CD4-positive, alpha-beta memory T cell (primary cell): ENCODE measurements around the gene EPN2. TPM values are rescaled to one million over a fixed set of nuclear protein-coding genes. Genes with fewer than 3 reads are reported as not detected.

Experiments used
- CTCF ChIA-PET: fragments of 350-600 bp; sonication (Branson Sonifier 250); formaldehyde crosslinking; loops from one replicate; lab custom pipeline; 2021; ENCODE audit warnings: inconsistent platforms; ENCODE audit not compliant: partially characterized antibody; lab: Charles Lee
- POLR2A ChIA-PET: fragments of 350-600 bp; sonication (Branson Sonifier 250); formaldehyde crosslinking; loops from one replicate; lab custom pipeline; 2021; ENCODE audit not compliant: partially characterized antibody; lab: Charles Lee
- DNase-seq, 5 donors: peaks; one replicate each; pipeline versions ENCODE4 v3.0.0 to v3.0.0-alpha.2; 2020 to 2022; ENCODE audit warnings: mixed read lengths in 1 of 5
- H3K27ac ChIP-seq: one replicate; pipeline ENCODE4 v1.7.0; 2013; ENCODE audit warnings: low read depth, low read length
- H3K27me3 ChIP-seq: 2 replicates; pipeline ENCODE4 v1.7.0; 2013; ENCODE audit warnings: mild to moderate bottlenecking, low read length, moderate library complexity; ENCODE audit not compliant: insufficient read depth
- H3K36me3 ChIP-seq: 2 replicates; pipeline ENCODE4 v1.7.0; 2013; ENCODE audit warnings: mild to moderate bottlenecking, low read length, moderate library complexity; ENCODE audit not compliant: insufficient read depth
- H3K4me1 ChIP-seq: 2 replicates; pipeline ENCODE4 v1.7.0; 2013; ENCODE audit warnings: mild to moderate bottlenecking, low read length, moderate library complexity; ENCODE audit not compliant: insufficient read depth
- H3K4me3 ChIP-seq, 2 donors: one replicate each; pipeline ENCODE4 v1.7.0; 2013; ENCODE audit warnings: low read length in 2 of 2, mild to moderate bottlenecking in 1 of 2
- H3K9me3 ChIP-seq, 2 donors: one replicate each; pipeline ENCODE4 v1.7.0; 2013; ENCODE audit warnings: low read length in 2 of 2, control low read depth in 1 of 2; ENCODE audit not compliant: control insufficient read depth in 1 of 2
- H3K27ac Mint-ChIP-seq, 7 donors: one replicate each; pipeline ENCODE4 v1.8.0; 2020 to 2021; ENCODE audit warnings: mixed read lengths in 7 of 7, mild to moderate bottlenecking in 6 of 7, inconsistent platforms in 3 of 7, moderate library complexity in 3 of 7
- H3K27me3 Mint-ChIP-seq, 2 donors: one replicate each; pipeline ENCODE4 v1.8.0; 2020 to 2021; ENCODE audit warnings: mixed read lengths in 2 of 2
- H3K36me3 Mint-ChIP-seq, 2 donors: one replicate each; pipeline ENCODE4 v1.8.0; 2020 to 2021; ENCODE audit warnings: mixed read lengths in 2 of 2, inconsistent platforms in 1 of 2, mild to moderate bottlenecking in 1 of 2
- H3K4me1 Mint-ChIP-seq, 4 donors: one replicate each; pipeline ENCODE4 v1.8.0; 2020 to 2021; ENCODE audit warnings: mixed read lengths in 4 of 4, mild to moderate bottlenecking in 1 of 4
- H3K4me3 Mint-ChIP-seq, 8 donors: one replicate each; pipeline ENCODE4 v1.8.0; 2020 to 2021; ENCODE audit warnings: mixed read lengths in 8 of 8, mild to moderate bottlenecking in 7 of 8, moderate library complexity in 6 of 8, inconsistent platforms in 3 of 8
- H3K9me3 Mint-ChIP-seq, 8 donors: one replicate each; pipeline ENCODE4 v1.8.0; 2020 to 2021; ENCODE audit warnings: mixed read lengths in 8 of 8, mild to moderate bottlenecking in 5 of 8, inconsistent platforms in 3 of 8, moderate library complexity in 1 of 8
- intact Hi-C: fragments of 100-400 bp; cut with micrococcal nuclease; formaldehyde crosslinking; loops from one replicate; pipeline ENCODE4 v1.15.1; 2023
- polyA plus RNA-seq, 2 donors: library from polyadenylated mRNA; unstranded; fragments of 300-500 nt; fragmentation: Illumina TruSeq; gene quantifications; one replicate each; pipeline ENCODE4 v1.2.3, GENCODE V29; 2021
- total RNA-seq, 2 experiments: library from RNA; stranded (reverse); gene quantifications; one replicate each; pipeline ENCODE4 v1.2.3, GENCODE V29; 2021

The EPN2 gene
- total and polyA plus RNA-seq, 4 experiments from 2014 or later = 4.2 to 10.4 (median 9.9) TPM

- H3K27me3 Mint-ChIP-seq = peaks cover 6 to 10% of the 10 kb centered on the region in 2 donors
- ChIA-PET CTCF (interaction anchor here (0.6 to 1.9 kb wide), 7 partner anchors 13 to 1032 kb away, joined by 3 to 9 read pairs (median 3); partner anchors contain the start of gene B9D1), POLR2A (interaction anchor here (0.6 kb wide), 1 partner anchor 111 kb away, joined by 3 read pairs; no protein-coding TSS in a partner anchor)
- peaks cover 21% of the 10 kb centered on the region for H3K4me1 ChIP-seq
- H3K9me3 Mint-ChIP-seq = peaks cover 0 to 3% (median 0%) of the 10 kb centered on the region in 8 donors
- H3K36me3 Mint-ChIP-seq = peaks cover 0 to 3% of the 10 kb centered on the region in 2 donors
- peak; percentile 63 to 80 (median 76) for DNase-seq
- peak overlapping the region in 6 of 8 donors; percentile 17 to 75 (median 62) for H3K4me3 Mint-ChIP-seq
- H3K9me3 ChIP-seq = no peaks in the 10 kb centered on the region
- H3K27ac ChIP-seq = no peak overlapping the region
- H3K4me3 ChIP-seq = no peak overlapping the region
- no peaks in the 10 kb centered on the region for H3K27me3 ChIP-seq
- H3K27ac Mint-ChIP-seq = peak overlapping the region; percentile 31 to 77 (median 52)
- H3K36me3 ChIP-seq = no peaks in the 10 kb centered on the region
- intact Hi-C loops = no loop called here
- peaks cover 18 to 26% (median 24%) of the 10 kb centered on the region in 4 donors for H3K4me1 Mint-ChIP-seq
Measured at GRCh38 chr17:19306160-19307111, 69.3 kb downstream of the EPN2 start.

GRCh38 chr17:19307521-19307920, 70.4 kb downstream of the EPN2 start:
- Mint-ChIP-seq H3K36me3 (peaks cover 0 to 9% of the 10 kb centered on the region in 2 donors), H3K27me3 (peaks cover 6 to 10% of the 10 kb centered on the region in 2 donors), H3K4me1 (peaks cover 18 to 26% (median 24%) of the 10 kb centered on the region in 4 donors), H3K9me3 (peaks cover 0 to 3% (median 0%) of the 10 kb centered on the region in 8 donors), H3K4me3 (no peak overlapping the region), H3K27ac (peak overlapping the region in 2 of 7 donors; percentile 53 to 60)
- no peak overlapping the region for H3K4me3 ChIP-seq
- CTCF ChIA-PET = interaction anchor here (1.8 kb wide), 1 partner anchor 55 kb away, joined by 8 read pairs; the partner anchor contains the start of gene B9D1
- no peaks in the 10 kb centered on the region for H3K36me3 ChIP-seq
- DNase-seq = no peak
- peaks cover 21% of the 10 kb centered on the region for H3K4me1 ChIP-seq
- POLR2A ChIA-PET = no interaction called here
- H3K27me3 ChIP-seq = no peaks in the 10 kb centered on the region
- H3K27ac ChIP-seq = no peak overlapping the region
- intact Hi-C loops = no loop called here
- no peaks in the 10 kb centered on the region for H3K9me3 ChIP-seq

GRCh38 chr17:19308398-19308797, 71.2 kb downstream of the EPN2 start:
- DNase-seq = no peak
- ChIA-PET CTCF (interaction anchor here (1.2 kb wide), 1 partner anchor 139 kb away, joined by 4 read pairs; no protein-coding TSS in a partner anchor), POLR2A (no interaction called here)
- no peaks in the 10 kb centered on the region for H3K27me3 ChIP-seq
- H3K4me1 Mint-ChIP-seq = peaks cover 18 to 26% (median 24%) of the 10 kb centered on the region in 4 donors
- no peaks in the 10 kb centered on the region for H3K36me3 ChIP-seq
- H3K4me1 ChIP-seq = peaks cover 21% of the 10 kb centered on the region
- H3K4me3 ChIP-seq = no peak overlapping the region
- peaks cover 0 to 9% of the 10 kb centered on the region in 2 donors for H3K36me3 Mint-ChIP-seq
- peaks cover 0 to 3% (median 0%) of the 10 kb centered on the region in 8 donors for H3K9me3 Mint-ChIP-seq
- no peak overlapping the region for H3K27ac ChIP-seq
- peaks cover 6 to 11% of the 10 kb centered on the region in 2 donors for H3K27me3 Mint-ChIP-seq
- H3K4me3 Mint-ChIP-seq = no peak overlapping the region
- peak overlapping the region in 1 of 7 donors; percentile 3 for H3K27ac Mint-ChIP-seq
- no peaks in the 10 kb centered on the region for H3K9me3 ChIP-seq
- intact Hi-C loops = no loop called here

GRCh38 chr17:19309701-19310100, 72.5 kb downstream of the EPN2 start:
- Histone ChIP-seq H3K27ac (no peak overlapping the region), H3K4me1 (peaks cover 21% of the 10 kb centered on the region), H3K4me3 (no peak overlapping the region), H3K36me3 (no peaks in the 10 kb centered on the region), H3K9me3 (no peaks in the 10 kb centered on the region), H3K27me3 (no peaks in the 10 kb centered on the region)
- H3K36me3 Mint-ChIP-seq = peaks cover 0 to 13% of the 10 kb centered on the region in 2 donors
- H3K9me3 Mint-ChIP-seq = peaks cover 0 to 3% (median 0%) of the 10 kb centered on the region in 8 donors
- peaks cover 7 to 12% of the 10 kb centered on the region in 2 donors for H3K27me3 Mint-ChIP-seq
- no peak for DNase-seq
- H3K4me3 Mint-ChIP-seq = no peak overlapping the region
- intact Hi-C loops = no loop called here
- no peak overlapping the region for H3K27ac Mint-ChIP-seq
- peaks cover 18 to 26% (median 24%) of the 10 kb centered on the region in 4 donors for H3K4me1 Mint-ChIP-seq
- ChIA-PET CTCF (no interaction called here), POLR2A (no interaction called here)

- ChIA-PET POLR2A (no interaction called here), CTCF (no interaction called here)
- Histone ChIP-seq H3K27me3 (no peaks in the 10 kb centered on the region), H3K27ac (no peak overlapping the region), H3K4me1 (peaks cover 20% of the 10 kb centered on the region), H3K9me3 (no peaks in the 10 kb centered on the region), H3K4me3 (no peak overlapping the region), H3K36me3 (no peaks in the 10 kb centered on the region)
- intact Hi-C loops = no loop called here
- H3K27me3 Mint-ChIP-seq = peaks cover 7 to 12% of the 10 kb centered on the region in 2 donors
- H3K36me3 Mint-ChIP-seq = peaks cover 0 to 13% of the 10 kb centered on the region in 2 donors
- peaks cover 18 to 24% (median 23%) of the 10 kb centered on the region in 4 donors for H3K4me1 Mint-ChIP-seq
- H3K27ac Mint-ChIP-seq = no peak overlapping the region
- no peak for DNase-seq
- no peak overlapping the region for H3K4me3 Mint-ChIP-seq
- peaks cover 0 to 3% (median 0%) of the 10 kb centered on the region in 8 donors for H3K9me3 Mint-ChIP-seq
Measured at GRCh38 chr17:19310151-19310550, 73.0 kb downstream of the EPN2 start.

GRCh38 chr17:19311016-19311415, 73.8 kb downstream of the EPN2 start:
- CTCF ChIA-PET = no interaction called here

More at GRCh38 chr17:19311016-19311415, 73.8 kb downstream of the EPN2 start:
- Mint-ChIP-seq H3K4me3 (no peak overlapping the region), H3K9me3 (peaks cover 0 to 3% (median 0%) of the 10 kb centered on the region in 8 donors), H3K27ac (no peak overlapping the region), H3K27me3 (peaks cover 7 to 12% of the 10 kb centered on the region in 2 donors), H3K4me1 (peaks cover 9 to 15% (median 14%) of the 10 kb centered on the region in 4 donors), H3K36me3 (peaks cover 0 to 13% of the 10 kb centered on the region in 2 donors)
- H3K27ac ChIP-seq = no peak overlapping the region
- H3K9me3 ChIP-seq = no peaks in the 10 kb centered on the region
- no peak overlapping the region for H3K4me3 ChIP-seq
- intact Hi-C loops = no loop called here
- POLR2A ChIA-PET = no interaction called here
- H3K4me1 ChIP-seq = peaks cover 11% of the 10 kb centered on the region
- DNase-seq = no peak
- H3K36me3 ChIP-seq = no peaks in the 10 kb centered on the region
- no peaks in the 10 kb centered on the region for H3K27me3 ChIP-seq
